Neuronal stem cell (in vitro differentiated cells): ENCODE measurements around the gene PROM1.
A peak's percentile ranks its signal among the peaks of the same experiment; 100 is the strongest.

ENCODE experiments used
- DNase-seq: peaks from one replicate; pipeline ENCODE4 v3.0.0-alpha.2; 2013; ENCODE audit warnings: low spot score
- H2AFZ ChIP-seq: one replicate; pipeline ENCODE4 v1.6.1; 2013; ENCODE audit warnings: mild to moderate bottlenecking, low read length, inconsistent platforms
- H2AK5ac ChIP-seq: 2 replicates; pipeline ENCODE4 v1.6.1; 2013; ENCODE audit warnings: low read depth, mild to moderate bottlenecking, inconsistent platforms, low read length, moderate library complexity, mixed read lengths
- H2BK120ac ChIP-seq: 2 replicates; pipeline ENCODE4 v1.6.1; 2013; ENCODE audit warnings: low read depth, mild to moderate bottlenecking, inconsistent platforms, low read length, moderate library complexity, mixed read lengths
- H2BK12ac ChIP-seq: one replicate; pipeline ENCODE4 v1.6.1; 2013; ENCODE audit warnings: low read length, inconsistent platforms
- H2BK15ac ChIP-seq: 2 replicates; pipeline ENCODE4 v1.6.1; 2013; ENCODE audit warnings: mild to moderate bottlenecking, low read length, inconsistent platforms, mixed read lengths
- H2BK5ac ChIP-seq: one replicate; pipeline ENCODE4 v1.6.1; 2013; ENCODE audit warnings: inconsistent platforms, mild to moderate bottlenecking, low read length, moderate library complexity
- H3K14ac ChIP-seq: one replicate; pipeline ENCODE4 v1.6.1; 2013; ENCODE audit warnings: low read length, inconsistent platforms
- H3K18ac ChIP-seq: 2 replicates; pipeline ENCODE4 v1.6.1; 2013; ENCODE audit warnings: low read length, inconsistent platforms
- H3K23ac ChIP-seq: 2 replicates; pipeline ENCODE4 v1.6.1; 2013; ENCODE audit warnings: low read depth, mild to moderate bottlenecking, mixed read lengths, low read length, inconsistent platforms; ENCODE audit not compliant: poor library complexity
- H3K27ac ChIP-seq: replicated peaks from 3 replicates; pipeline ENCODE4 v1.5.1; 2013; ENCODE audit warnings: low read length, inconsistent platforms
- H3K27me3 ChIP-seq, 3 experiments: 2 replicates each; pipeline ENCODE4 v1.6.1; 2013; ENCODE audit warnings: low read length in 3 of 3, mild to moderate bottlenecking in 2 of 3, inconsistent platforms in 1 of 3, low read depth in 1 of 3, mixed read lengths in 1 of 3, moderate library complexity in 1 of 3; ENCODE audit not compliant: control insufficient read depth in 3 of 3, insufficient read depth in 3 of 3
- H3K36me3 ChIP-seq, 2 donors: replicated peaks in 1 of 2; 2 replicates each; pipeline ENCODE4 v1.6.1; 2013; ENCODE audit warnings: low read length in 2 of 2; ENCODE audit not compliant: control insufficient read depth in 2 of 2, insufficient read depth in 2 of 2
- H3K4ac ChIP-seq: 2 replicates; pipeline ENCODE4 v1.6.1; 2013; ENCODE audit warnings: inconsistent platforms, mild to moderate bottlenecking, low read length, moderate library complexity
- H3K4me1 ChIP-seq, 2 donors: 1 replicate in 1 of 2; 2 replicates in 1 of 2; pipeline ENCODE4 v1.6.1; 2013; ENCODE audit warnings: low read length in 2 of 2, low read depth in 1 of 2; ENCODE audit not compliant: control insufficient read depth in 2 of 2, insufficient read depth in 1 of 2
- H3K4me2 ChIP-seq: one replicate; pipeline ENCODE4 v1.6.1; 2013; ENCODE audit warnings: mild to moderate bottlenecking, low read length, inconsistent platforms; ENCODE audit not compliant: insufficient read depth, poor library complexity, severe bottlenecking
- H3K4me3 ChIP-seq, 2 donors: 2 replicates each; pipeline ENCODE4 v1.5.1; 2013; ENCODE audit warnings: low read length in 2 of 2, mild to moderate bottlenecking in 2 of 2, inconsistent platforms in 1 of 2, moderate library complexity in 1 of 2
- H3K79me1 ChIP-seq: one replicate; pipeline ENCODE4 v1.6.1; 2013; ENCODE audit warnings: low read depth, mild to moderate bottlenecking, inconsistent platforms, low read length, moderate library complexity
- H3K9ac ChIP-seq: one replicate; pipeline ENCODE4 v1.6.1; 2013; ENCODE audit warnings: mild to moderate bottlenecking, low read depth, low read length, inconsistent platforms; ENCODE audit not compliant: poor library complexity
- H3K9me3 ChIP-seq, 2 donors: replicated peaks in 1 of 2; 2 replicates each; pipeline versions ENCODE3 to v1.6.1; 2013; ENCODE audit warnings: low read length in 2 of 2, mild to moderate bottlenecking in 2 of 2, inconsistent platforms in 1 of 2, low read depth in 1 of 2, mixed read lengths in 1 of 2, moderate library complexity in 1 of 2; ENCODE audit not compliant: control insufficient read depth in 2 of 2, insufficient read depth in 1 of 2
- H4K8ac ChIP-seq: one replicate; pipeline ENCODE4 v1.6.1; 2013; ENCODE audit warnings: low read depth, mild to moderate bottlenecking, inconsistent platforms, low read length, moderate library complexity
- H4K91ac ChIP-seq: one replicate; pipeline ENCODE4 v1.6.1; 2013; ENCODE audit warnings: low read length, low read depth, mild to moderate bottlenecking, inconsistent platforms; ENCODE audit not compliant: poor library complexity
- WGBS, 2 donors: extraction: QIAGEN DNeasy Blood & Tissue Kit; methylation state at CpG; one replicate each; pipeline ENCODE4 v1.1.7; 2013; ENCODE audit warnings: missing lambda C conversion rate in 2 of 2, mixed read lengths in 1 of 2; ENCODE audit not compliant: insufficient read length in 2 of 2, insufficient replicate concordance in 1 of 2; ENCODE audit errors: extremely low coverage in 2 of 2; 5-methylcytosine and 5-hydroxymethylcytosine counted together

Gene PROM1

DNA sequence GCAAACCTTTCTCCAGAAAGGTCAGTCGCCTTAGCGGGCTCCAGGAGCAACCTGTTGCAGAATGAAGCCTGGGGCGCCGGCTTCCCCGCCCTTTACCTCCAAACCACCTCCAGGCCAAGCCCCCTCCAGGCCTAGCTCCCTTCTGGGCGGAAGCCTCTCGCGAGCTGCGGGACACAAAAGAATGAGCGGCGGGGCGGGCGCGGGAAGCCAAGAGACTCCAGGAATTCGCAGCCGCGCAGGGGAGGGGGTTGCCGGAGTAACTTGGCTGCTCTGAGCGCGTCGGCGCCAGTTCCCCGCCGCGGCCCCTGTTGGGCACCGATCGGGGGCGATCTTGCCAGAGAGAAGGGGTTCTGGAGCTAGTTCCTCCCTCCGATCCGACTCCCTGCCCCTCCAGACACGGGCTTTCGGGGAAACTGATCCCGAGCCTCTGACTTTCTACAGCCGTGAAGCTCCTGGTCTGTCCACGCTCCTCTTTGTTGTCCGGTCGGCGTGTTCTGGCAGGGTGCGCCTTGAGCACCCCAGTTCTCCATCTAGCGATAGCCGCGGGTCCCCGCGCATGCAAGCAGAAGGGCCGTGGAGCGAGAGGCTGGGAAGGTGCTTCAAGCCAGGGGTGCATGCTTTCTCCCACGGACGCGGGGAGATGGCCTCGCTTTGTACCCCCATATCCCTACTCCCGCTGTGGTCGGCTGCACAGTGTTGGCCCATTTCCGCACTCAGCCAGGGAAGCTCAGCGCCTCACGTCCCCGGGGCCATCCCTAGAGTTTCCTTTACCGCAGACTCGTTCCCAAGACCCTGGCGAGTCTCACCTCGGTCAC is 1.2 kb downstream of the PROM1 start:
- H3K9ac ChIP-seq = peak overlapping the region; percentile 99
- peak overlapping the region; percentile 19 for H4K8ac ChIP-seq
- peak overlapping the region; percentile 74 for H3K27ac ChIP-seq
- H3K14ac ChIP-seq = peak overlapping the region; percentile 99
- peak overlapping the region; percentile 40 for H2BK120ac ChIP-seq
- peaks cover 0 to 24% (median 8%) of the 10 kb centered on the region in 3 experiments for H3K27me3 ChIP-seq
- H3K4me2 ChIP-seq = peak overlapping the region; percentile 86
- peak; percentile 82 for DNase-seq
- peaks cover 0 to 1% of the 10 kb centered on the region in 2 donors for H3K9me3 ChIP-seq
- peak overlapping the region; percentile 44 for H2BK5ac ChIP-seq
- H4K91ac ChIP-seq = peak overlapping the region; percentile 56
- peaks cover 7 to 18% of the 10 kb centered on the region in 2 donors for H3K4me1 ChIP-seq
- H3K79me1 ChIP-seq = peaks cover 4% of the 10 kb centered on the region
- peaks cover 5 to 20% of the 10 kb centered on the region in 2 donors for H3K36me3 ChIP-seq
- H2BK12ac ChIP-seq = no peak overlapping the region
- H3K18ac ChIP-seq = peak overlapping the region; percentile 99
- peak overlapping the region; percentile 93 for H2BK15ac ChIP-seq
- H2AK5ac ChIP-seq = peak overlapping the region; percentile 91
- peak overlapping the region; percentile 52 for H3K23ac ChIP-seq
- peak overlapping the region; percentile 91 for H2AFZ ChIP-seq
- peak overlapping the region; percentile 85 to 96 for H3K4me3 ChIP-seq
- WGBS, 2 donors = no CpG with 5 or more reads among the region's 60 CpGs
- peak overlapping the region; percentile 68 for H3K4ac ChIP-seq

DNA sequence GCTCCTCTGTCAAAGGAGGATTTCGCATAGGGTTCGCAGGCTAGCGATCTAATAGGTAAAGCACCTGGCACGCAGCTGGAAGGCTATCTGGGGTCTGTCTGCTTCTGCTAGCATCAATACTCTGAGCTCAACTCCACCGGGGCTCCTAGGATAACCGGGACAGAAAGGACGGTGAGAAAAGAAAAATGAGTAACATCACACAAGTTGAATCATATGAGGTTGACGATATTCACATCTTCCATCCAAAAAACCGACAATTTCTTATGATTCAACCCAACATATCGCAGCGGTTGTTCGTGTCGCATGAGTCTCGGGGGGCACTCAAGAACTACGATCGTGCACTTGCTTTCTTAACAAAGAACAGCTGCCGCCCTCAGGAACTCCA is 1.8 kb downstream of the PROM1 start:
- H4K91ac ChIP-seq = no peak overlapping the region
- peaks cover 5 to 22% of the 10 kb centered on the region in 2 donors for H3K36me3 ChIP-seq
- H3K23ac ChIP-seq = no peak overlapping the region
- peak overlapping the region; percentile 91 for H2AFZ ChIP-seq
- no peak for DNase-seq
- H3K4me3 ChIP-seq = peak overlapping the region; percentile 85 to 96
- H3K9me3 ChIP-seq = peaks cover 0 to 1% of the 10 kb centered on the region in 2 donors
- peak overlapping the region; percentile 44 for H2BK5ac ChIP-seq
- H2AK5ac ChIP-seq = no peak overlapping the region
- H4K8ac ChIP-seq = no peak overlapping the region
- H3K14ac ChIP-seq = no peak overlapping the region
- H3K79me1 ChIP-seq = peaks cover 4% of the 10 kb centered on the region
- no peak overlapping the region for H2BK15ac ChIP-seq
- peak overlapping the region; percentile 24 for H3K18ac ChIP-seq
- H3K9ac ChIP-seq = no peak overlapping the region
- H3K4ac ChIP-seq = no peak overlapping the region
- peak overlapping the region; percentile 86 for H3K4me2 ChIP-seq
- no peak overlapping the region for H2BK120ac ChIP-seq
- peaks cover 5 to 18% of the 10 kb centered on the region in 2 donors for H3K4me1 ChIP-seq
- peaks cover 0 to 24% (median 8%) of the 10 kb centered on the region in 3 experiments for H3K27me3 ChIP-seq
- no peak overlapping the region for H2BK12ac ChIP-seq
- H3K27ac ChIP-seq = peak overlapping the region; percentile 74
- WGBS, 2 donors = no CpG with 5 or more reads among the region's 17 CpGs

DNA sequence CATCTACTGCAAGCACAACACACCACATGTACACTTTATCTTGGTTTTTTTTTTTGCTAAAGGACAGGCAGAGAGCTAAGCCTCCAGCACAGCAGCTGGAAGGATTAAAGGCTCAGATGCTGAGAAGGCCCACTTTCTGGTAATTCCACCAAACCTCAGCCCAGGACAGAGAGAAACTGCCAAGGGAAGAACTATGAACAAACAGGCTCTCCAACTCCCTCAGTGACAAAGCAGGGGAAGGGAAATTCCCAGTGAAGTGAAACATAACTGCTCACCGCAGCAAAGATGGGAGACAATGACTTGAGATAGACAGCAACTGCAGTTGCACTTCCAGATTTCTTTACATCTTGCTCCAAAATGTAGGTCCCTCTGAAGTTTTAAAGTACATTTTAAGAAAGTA is 4.8 kb downstream of the PROM1 start:
- DNase-seq = no peak
- Histone ChIP-seq H3K23ac (no peak overlapping the region), H2AFZ (no peak overlapping the region), H4K91ac (no peak overlapping the region), H3K9me3 (no peaks in the 10 kb centered on the region), H3K79me1 (peaks cover 7% of the 10 kb centered on the region), H3K14ac (no peak overlapping the region), H3K36me3 (peaks cover 15 to 46% of the 10 kb centered on the region in 2 donors), H3K4ac (no peak overlapping the region), H3K4me1 (peaks cover 5 to 14% of the 10 kb centered on the region in 2 donors), H3K18ac (no peak overlapping the region), H3K4me3 (no peak overlapping the region), H4K8ac (no peak overlapping the region), H3K27me3 (peaks cover 0 to 3% (median 0%) of the 10 kb centered on the region in 3 experiments), H2BK12ac (no peak overlapping the region), H3K9ac (no peak overlapping the region), H3K27ac (no peak overlapping the region), H2AK5ac (no peak overlapping the region), H2BK15ac (no peak overlapping the region), H2BK5ac (no peak overlapping the region), H3K4me2 (no peak overlapping the region), H2BK120ac (no peak overlapping the region)
- no CpG with 5 or more reads among the region's 1 CpG for WGBS, 2 donors

DNA sequence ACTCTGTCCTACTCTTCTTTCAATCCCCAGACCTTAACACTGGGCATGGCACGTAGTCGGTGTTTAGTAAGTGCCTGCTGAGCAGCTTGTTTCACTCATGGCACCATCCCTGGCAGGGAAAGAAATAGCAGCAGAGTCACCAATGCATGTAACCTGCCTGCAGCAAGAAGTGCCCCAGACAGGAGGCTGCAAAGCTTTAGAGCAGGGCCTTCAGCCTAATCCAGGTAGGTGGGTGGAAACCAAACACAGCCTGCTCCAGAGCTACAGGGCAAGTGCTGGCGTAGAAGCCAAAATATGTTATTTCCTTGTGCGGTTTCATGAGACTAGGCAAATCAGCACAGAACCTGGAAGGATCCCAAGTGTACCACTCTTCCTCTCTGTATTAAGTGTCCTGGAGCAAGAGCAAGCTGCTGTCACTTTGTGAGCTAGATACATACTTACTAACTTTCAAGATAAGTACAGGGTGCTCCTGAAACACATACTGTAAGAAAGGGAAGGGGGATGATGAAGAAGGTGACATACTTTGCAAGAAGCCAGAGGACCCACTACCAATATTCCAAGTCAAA is 5.5 kb downstream of the PROM1 start:
- no peaks in the 10 kb centered on the region for H3K27me3 ChIP-seq

More for the DNA sequence above, 5.5 kb downstream of the PROM1 start:
- no peak overlapping the region for H3K23ac ChIP-seq
- H2AFZ ChIP-seq = no peak overlapping the region
- H3K4me1 ChIP-seq = peaks cover 3 to 14% of the 10 kb centered on the region in 2 donors
- H4K8ac ChIP-seq = no peak overlapping the region
- no peak for DNase-seq
- no peak overlapping the region for H3K14ac ChIP-seq
- no peak overlapping the region for H2BK12ac ChIP-seq
- peaks cover 15 to 54% of the 10 kb centered on the region in 2 donors for H3K36me3 ChIP-seq
- no peak overlapping the region for H3K4me2 ChIP-seq
- H3K27ac ChIP-seq = no peak overlapping the region
- H2BK15ac ChIP-seq = no peak overlapping the region
- no peak overlapping the region for H3K4ac ChIP-seq
- no peak overlapping the region for H2BK120ac ChIP-seq
- no peaks in the 10 kb centered on the region for H3K9me3 ChIP-seq
- no peak overlapping the region for H3K9ac ChIP-seq
- no peak overlapping the region for H2AK5ac ChIP-seq
- peaks cover 5% of the 10 kb centered on the region for H3K79me1 ChIP-seq
- H3K4me3 ChIP-seq = no peak overlapping the region
- no peak overlapping the region for H4K91ac ChIP-seq
- WGBS, 2 donors = no CpG with 5 or more reads among the region's 4 CpGs
- H3K18ac ChIP-seq = no peak overlapping the region
- no peak overlapping the region for H2BK5ac ChIP-seq
